ENCODE results near the gene RANBP1.

RANBP1 gene

DNA sequence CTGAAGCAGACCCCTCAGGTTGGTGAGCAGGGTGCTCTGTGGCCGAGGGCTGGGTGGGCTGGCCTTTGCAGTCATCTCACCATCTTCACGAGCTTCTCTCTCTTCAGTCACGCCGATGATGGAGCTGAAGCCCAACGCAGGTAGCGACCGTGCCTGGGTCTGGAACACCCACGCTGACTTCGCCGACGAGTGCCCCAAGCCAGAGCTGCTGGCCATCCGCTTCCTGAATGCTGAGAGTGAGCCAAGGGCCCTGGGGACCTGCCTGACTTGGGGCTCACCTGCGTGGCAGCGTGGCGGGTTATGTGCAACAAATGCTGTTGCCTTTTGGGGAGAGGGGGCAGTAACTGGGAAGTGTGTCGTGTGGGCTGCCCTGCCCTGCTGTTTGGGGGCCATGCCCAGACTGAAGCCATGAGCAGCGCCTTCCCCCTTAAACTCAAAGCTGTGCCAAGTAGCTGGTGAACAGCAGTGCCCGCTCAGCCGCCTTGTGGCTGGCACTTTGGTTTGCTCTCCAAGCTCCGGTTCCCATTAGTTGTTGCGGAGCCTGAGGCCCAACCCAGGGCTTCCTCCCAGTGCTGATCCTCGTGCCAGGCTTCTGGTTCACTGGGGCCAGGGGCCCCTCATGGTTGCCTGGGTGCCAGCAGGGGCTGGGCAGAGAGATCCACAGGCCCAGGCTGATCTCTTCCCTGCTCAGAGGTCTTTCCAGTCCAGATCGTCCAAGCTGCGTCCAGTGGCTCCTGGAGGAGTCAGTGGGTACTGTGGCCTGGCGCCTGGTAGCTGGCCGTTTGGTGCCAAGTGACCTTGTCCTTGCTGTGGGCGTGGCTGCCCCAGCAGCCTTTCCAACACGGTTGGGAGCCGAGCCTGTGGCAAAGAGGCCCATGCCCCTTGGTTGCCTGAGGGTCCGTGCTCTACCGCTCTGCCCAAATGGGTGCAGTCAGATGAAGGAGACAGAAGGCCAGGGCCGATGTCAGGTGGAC, 9.6 kb downstream of the RANBP1 start:
- no peak for TF ChIP-seq RAD21 (IDR thresholded peaks at IDR 0.05; ENCODE audit: low read depth)
- no peak for TF ChIP-seq EP300 (IDR thresholded peaks at IDR 0.05; ENCODE audit: borderline replicate concordance)
- TF ChIP-seq CREB1 (IDR thresholded peaks at IDR 0.05; ENCODE audit: low read depth): no peak
- no peak for TF ChIP-seq YY1 (IDR thresholded peaks at IDR 0.05; ENCODE audit: low read depth)
- no peak for TF ChIP-seq EGR1 (IDR thresholded peaks at IDR 0.05)
- TF ChIP-seq TAF1 (IDR thresholded peaks at IDR 0.05; ENCODE audit: low read depth): no peak
- TF ChIP-seq, protein P1, sequence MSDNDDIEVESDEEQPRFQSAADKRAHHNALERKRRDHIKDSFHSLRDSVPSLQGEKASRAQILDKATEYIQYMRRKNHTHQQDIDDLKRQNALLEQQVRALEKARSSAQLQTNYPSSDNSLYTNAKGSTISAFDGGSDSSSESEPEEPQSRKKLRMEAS (IDR thresholded peaks at IDR 0.05): no peak
- TF ChIP-seq TCF12 (IDR thresholded peaks at IDR 0.05; ENCODE audit: low read depth): no peak
- TF ChIP-seq NFIC (IDR thresholded peaks at IDR 0.05): no peak
- TF ChIP-seq ZBTB7A (IDR thresholded peaks at IDR 0.05; ENCODE audit: low read depth): no peak
- TF ChIP-seq, protein P2, sequence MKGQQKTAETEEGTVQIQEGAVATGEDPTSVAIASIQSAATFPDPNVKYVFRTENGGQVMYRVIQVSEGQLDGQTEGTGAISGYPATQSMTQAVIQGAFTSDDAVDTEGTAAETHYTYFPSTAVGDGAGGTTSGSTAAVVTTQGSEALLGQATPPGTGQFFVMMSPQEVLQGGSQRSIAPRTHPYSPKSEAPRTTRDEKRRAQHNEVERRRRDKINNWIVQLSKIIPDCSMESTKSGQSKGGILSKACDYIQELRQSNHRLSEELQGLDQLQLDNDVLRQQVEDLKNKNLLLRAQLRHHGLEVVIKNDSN (IDR thresholded peaks at IDR 0.05): no peak
- TF ChIP-seq, protein P3, sequence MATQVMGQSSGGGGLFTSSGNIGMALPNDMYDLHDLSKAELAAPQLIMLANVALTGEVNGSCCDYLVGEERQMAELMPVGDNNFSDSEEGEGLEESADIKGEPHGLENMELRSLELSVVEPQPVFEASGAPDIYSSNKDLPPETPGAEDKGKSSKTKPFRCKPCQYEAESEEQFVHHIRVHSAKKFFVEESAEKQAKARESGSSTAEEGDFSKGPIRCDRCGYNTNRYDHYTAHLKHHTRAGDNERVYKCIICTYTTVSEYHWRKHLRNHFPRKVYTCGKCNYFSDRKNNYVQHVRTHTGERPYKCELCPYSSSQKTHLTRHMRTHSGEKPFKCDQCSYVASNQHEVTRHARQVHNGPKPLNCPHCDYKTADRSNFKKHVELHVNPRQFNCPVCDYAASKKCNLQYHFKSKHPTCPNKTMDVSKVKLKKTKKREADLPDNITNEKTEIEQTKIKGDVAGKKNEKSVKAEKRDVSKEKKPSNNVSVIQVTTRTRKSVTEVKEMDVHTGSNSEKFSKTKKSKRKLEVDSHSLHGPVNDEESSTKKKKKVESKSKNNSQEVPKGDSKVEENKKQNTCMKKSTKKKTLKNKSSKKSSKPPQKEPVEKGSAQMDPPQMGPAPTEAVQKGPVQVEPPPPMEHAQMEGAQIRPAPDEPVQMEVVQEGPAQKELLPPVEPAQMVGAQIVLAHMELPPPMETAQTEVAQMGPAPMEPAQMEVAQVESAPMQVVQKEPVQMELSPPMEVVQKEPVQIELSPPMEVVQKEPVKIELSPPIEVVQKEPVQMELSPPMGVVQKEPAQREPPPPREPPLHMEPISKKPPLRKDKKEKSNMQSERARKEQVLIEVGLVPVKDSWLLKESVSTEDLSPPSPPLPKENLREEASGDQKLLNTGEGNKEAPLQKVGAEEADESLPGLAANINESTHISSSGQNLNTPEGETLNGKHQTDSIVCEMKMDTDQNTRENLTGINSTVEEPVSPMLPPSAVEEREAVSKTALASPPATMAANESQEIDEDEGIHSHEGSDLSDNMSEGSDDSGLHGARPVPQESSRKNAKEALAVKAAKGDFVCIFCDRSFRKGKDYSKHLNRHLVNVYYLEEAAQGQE (IDR thresholded peaks at IDR 0.05; ENCODE audit: low read depth): no peak
- TF ChIP-seq TEAD4 (IDR thresholded peaks at IDR 0.05): no peak
- TF ChIP-seq FOXM1 (IDR thresholded peaks at IDR 0.05; ENCODE audit: borderline replicate concordance, low read depth): no peak
- no peak for TF ChIP-seq CEBPB (IDR thresholded peaks at IDR 0.05)

DNA sequence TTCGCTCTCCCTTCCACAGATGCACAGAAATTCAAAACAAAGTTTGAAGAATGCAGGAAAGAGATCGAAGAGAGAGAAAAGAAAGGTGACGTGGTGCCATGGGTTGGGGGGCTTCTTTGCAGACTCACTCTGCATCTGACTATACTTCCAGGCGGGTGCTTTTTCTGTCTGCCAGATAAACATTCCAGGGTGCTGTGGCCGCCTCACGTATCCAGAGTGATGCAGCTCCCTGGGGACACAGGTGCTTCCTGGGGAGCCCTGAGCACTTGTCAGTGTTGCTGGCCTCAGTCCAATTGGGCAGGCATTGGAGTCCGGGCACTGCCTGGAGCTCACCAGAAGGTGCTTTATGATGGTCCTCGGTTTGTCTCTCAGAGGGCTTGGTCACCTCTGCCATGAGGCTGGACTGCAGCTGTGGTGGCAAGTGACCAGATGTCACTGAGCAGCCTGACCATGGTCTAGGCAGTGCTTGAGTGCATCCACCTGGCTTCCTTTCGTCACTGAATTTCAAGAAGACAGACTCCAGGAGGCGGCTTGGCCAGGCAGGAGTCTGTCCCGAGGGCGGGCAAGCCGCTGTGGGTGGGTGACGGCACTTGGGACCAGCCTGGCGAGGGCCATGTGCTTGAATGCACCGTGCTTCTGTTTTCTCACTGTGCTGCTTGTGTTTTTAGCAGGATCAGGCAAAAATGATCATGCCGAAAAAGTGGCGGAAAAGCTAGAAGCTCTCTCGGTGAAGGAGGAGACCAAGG, 10.6 kb downstream of the RANBP1 start:
- TF ChIP-seq, protein P2 (IDR thresholded peaks at IDR 0.05): no peak
- TF ChIP-seq NFIC (IDR thresholded peaks at IDR 0.05) (no peak), EGR1 (IDR thresholded peaks at IDR 0.05) (0 out of 2 replicates have a peak, but pooled peaks have one; percentile 2), RAD21 (IDR thresholded peaks at IDR 0.05; ENCODE audit: low read depth) (no peak)

DNA sequence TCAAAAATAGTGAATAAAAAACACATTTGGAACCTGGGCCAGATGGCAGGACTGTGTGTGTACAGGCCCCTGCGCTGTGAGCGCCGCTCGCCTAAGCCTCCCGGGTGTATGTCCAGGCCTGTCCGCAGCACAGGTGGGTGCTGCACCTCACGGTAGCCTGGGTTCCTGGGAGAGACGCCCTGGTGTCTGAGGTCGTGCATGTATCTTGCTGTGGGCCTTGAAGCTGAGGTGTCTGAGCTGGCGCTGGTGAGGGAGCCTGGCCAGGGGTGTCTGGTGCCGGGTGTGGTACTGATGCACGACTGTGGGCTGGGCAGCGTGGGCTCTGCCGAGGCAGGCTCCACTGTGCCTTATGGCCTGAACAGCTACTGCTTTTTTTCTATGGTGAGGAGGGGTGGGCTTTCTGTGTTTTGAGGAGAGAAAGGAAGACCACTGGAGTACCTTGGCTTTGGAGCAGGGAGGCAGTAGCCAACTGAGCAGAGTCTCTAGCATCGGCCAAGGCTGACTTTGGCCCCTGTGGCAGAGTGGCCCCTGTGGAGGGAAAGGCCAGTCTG, 11.5 kb downstream of the RANBP1 start:
- TF ChIP-seq, protein P3 (IDR thresholded peaks at IDR 0.05; ENCODE audit: low read depth): no peak

DNA sequence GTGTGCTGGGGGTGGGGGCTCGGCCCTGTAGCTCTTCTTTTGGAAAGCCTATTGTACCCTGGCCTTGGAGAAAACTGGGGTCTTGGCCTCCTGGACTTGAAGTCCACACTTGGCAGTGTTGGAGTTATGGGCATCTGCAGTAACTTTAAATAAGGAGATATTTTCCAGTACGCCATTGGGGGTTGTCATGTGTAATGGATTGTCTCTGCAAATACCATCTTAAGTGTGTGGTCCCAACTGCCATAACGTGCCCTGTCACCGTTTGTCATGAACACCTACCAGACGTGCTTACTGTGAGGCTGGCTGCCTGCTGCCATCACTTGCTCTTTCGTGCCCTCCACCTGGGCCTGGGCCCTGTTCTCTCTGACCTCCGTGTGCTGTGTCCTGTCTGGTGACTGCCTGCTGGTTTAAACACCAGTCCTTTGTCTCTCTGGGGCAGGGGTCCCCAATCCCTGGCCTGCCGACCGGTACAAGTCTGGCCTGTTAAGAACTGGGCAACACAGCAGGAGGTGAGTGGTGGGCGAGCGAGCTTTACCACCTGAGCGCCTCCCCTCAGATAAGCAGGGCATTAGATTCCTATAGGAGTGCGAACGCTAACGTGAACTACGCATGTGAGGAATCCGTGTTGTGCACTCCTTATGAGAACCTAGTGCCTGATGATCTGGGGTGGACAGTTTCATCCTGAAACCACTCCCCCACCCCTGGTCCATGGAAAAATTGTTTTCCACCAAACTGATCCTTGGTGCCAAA, 12.1 kb downstream of the RANBP1 start:
- TF ChIP-seq TCF12 (IDR thresholded peaks at IDR 0.05; ENCODE audit: low read depth): no peak
- no peak for TF ChIP-seq YY1 (IDR thresholded peaks at IDR 0.05; ENCODE audit: low read depth)
- no peak for TF ChIP-seq ZBTB7A (IDR thresholded peaks at IDR 0.05; ENCODE audit: low read depth)
- no peak for TF ChIP-seq TAF1 (IDR thresholded peaks at IDR 0.05; ENCODE audit: low read depth)

DNA sequence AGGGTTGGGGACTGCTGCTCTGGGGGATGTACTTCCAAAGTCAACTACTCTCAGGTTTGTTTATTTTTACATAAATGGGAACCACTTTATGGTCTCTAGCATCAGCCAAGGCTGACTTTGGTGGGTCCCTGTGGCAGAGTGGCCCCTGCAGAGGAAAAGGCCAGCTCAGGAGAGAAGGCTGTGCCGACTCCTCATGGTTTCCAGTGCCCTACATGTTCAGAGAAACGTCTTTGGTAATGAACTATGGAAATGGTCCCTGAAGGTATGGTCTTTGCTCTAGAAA, 12.7 kb downstream of the RANBP1 start:
- no peak for TF ChIP-seq EGR1 (IDR thresholded peaks at IDR 0.05)
- TF ChIP-seq, protein P1 (IDR thresholded peaks at IDR 0.05): no peak
- TF ChIP-seq, protein P2 (IDR thresholded peaks at IDR 0.05): no peak
- TF ChIP-seq TCF12 (IDR thresholded peaks at IDR 0.05; ENCODE audit: low read depth): no peak
- TF ChIP-seq TAF1 (IDR thresholded peaks at IDR 0.05; ENCODE audit: low read depth): no peak
- TF ChIP-seq TEAD4 (IDR thresholded peaks at IDR 0.05): no peak
- no peak for TF ChIP-seq CREB1 (IDR thresholded peaks at IDR 0.05; ENCODE audit: low read depth)
- TF ChIP-seq YY1 (IDR thresholded peaks at IDR 0.05; ENCODE audit: low read depth): no peak
